ENCODE data around the gene ZBTB1.
"Not testable (repeated sequence)": the region's sequence is repeated elsewhere in the genome, so short reads cannot be mapped to it uniquely, and the experiment has no call there.

Gene ZBTB1

GRCh38 chr14:64500088-64500487 is 4.5 kb upstream of the ZBTB1 start:
- DNase-seq: no peak

- peak; percentile 32 for DNase-seq
Measured at GRCh38 chr14:64501411-64502171, 3.0 kb upstream of the ZBTB1 start.

- DNase-seq: peak; percentile 31
Measured at GRCh38 chr14:64502456-64502855, 2.1 kb upstream of the ZBTB1 start.

DNA sequence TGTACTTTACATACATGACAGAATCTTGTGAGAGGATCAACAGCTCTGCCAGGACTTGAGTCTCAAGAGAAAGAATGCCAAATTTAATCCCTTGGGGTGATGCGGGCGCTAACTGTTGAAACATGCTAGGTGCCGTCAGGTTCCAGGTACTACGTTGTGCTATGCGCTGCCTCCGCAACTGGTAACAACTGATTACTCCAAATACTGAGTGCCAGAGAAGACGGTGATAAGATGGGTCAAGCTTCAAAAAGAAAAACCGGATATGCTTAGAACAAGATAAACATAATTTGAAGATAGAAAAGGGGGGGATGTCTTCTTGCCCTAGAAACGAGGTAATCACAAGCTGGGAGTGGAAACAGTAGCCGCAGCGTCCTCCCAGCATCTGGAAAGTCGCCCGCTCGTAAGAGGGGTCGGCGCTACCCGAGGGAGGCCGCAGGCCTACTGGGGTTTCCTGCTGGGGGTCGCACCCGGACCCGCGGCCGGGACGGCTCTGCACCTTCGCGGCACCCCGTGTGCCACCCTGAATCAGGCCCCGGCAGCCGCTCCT is 1.6 kb upstream of the ZBTB1 start:
- peak; percentile 34 for DNase-seq

DNA sequence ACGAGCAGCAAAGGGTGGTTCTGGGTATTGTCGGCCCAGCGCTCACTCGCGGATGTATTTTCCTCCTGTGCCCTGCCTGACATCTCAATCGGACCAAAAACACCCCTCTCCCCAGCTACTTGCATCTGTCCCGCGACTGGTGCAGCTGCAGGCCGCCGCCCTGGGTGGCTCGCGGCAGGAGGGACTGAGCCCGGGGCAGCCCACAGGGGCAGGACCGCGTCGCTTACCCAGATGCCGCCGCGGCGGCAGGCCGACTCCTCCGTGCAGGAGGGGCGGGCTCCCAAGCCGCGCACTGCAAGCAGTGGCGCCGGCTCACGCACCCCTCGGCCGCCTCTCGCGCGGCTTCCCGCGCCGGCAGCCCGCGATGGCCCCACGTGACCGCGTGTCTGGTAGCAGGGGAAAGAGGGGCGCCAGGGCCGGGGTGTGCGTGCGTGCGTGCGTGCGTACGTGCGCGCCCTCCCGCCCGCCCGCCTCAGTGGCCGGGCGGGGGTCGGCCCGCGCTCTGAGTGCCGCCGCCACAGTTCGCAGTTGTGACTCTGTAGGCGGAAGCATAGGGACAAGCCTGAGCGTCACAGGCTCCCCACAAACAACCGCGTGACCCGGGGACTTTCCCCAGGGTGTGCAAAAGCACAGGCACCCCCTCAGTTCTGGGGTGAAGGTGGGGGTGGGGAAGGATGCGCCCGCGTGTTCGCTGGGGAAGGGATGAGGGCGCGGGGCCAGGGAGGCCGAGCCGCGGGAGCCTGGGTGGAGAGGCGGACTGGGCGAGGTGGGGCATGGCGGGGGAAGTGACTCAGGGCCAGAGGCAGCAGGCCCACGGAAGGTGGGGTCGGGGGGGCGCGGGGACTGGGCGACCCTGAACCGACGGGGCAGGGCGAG is 898 bp upstream of the ZBTB1 start, which contains the start of gene ZBTB25:
TSS of gene ZBTB25 (minus strand) at position 405 of the 876 bp plus-strand sequence. CDS start 13,305 bp downstream, outside the sequence.
- peak; percentile 97 for DNase-seq

- peak; percentile 93 for DNase-seq
Measured at GRCh38 chr14:64504897-64505794, 576 bp downstream of the ZBTB1 start.

GRCh38 chr14:64506721-64507120 is 2.2 kb downstream of the ZBTB1 start:
- peak; percentile 25 for DNase-seq

DNA sequence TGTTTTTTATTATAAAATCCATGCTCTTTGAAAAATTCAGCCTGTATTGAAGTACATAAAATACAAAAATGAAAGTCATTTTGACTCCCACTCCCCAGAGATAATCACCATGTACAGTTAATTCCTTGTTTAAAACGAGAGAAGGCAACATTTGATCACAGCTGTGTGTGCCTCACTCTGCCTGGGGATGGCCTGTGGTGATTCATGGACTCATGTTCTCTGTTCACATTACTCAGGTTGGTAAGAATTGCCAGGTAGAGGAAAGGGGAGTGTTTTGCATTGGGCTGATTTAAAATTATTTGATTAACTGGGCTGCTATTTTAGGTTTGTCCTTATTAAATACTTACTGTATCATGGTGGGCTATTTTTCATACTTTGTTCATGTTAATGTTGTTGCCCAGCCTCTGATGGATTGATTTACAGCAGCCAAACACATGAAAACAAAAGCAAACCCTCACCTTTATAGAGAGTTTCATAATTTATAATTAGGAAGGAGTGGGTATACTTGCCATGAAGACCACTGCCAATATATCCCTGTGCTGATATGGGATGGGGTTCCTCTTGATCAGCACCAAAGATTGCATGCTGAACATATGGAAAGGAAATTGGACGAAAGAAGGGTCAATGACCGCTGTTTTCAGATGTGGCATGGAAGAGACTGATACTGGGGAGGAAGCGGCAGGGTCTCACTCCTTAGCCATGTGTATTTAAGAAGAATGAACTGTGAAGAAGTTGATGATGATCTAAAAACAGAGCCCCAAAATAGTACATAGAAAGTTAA is 3.0 kb downstream of the ZBTB1 start:
- DNase-seq: peak; percentile 69

- peak; percentile 83 for DNase-seq
Measured at GRCh38 chr14:64508215-64508776, 3.7 kb downstream of the ZBTB1 start.

GRCh38 chr14:64509036-64509435 is 4.5 kb downstream of the ZBTB1 start:
- DNase-seq: no peak

GRCh38 chr14:64510825-64511671 is 6.5 kb downstream of the ZBTB1 start:
- DNase-seq: peak; percentile 72

GRCh38 chr14:64513271-64513670 is 8.7 kb downstream of the ZBTB1 start:
- no peak for DNase-seq

DNA sequence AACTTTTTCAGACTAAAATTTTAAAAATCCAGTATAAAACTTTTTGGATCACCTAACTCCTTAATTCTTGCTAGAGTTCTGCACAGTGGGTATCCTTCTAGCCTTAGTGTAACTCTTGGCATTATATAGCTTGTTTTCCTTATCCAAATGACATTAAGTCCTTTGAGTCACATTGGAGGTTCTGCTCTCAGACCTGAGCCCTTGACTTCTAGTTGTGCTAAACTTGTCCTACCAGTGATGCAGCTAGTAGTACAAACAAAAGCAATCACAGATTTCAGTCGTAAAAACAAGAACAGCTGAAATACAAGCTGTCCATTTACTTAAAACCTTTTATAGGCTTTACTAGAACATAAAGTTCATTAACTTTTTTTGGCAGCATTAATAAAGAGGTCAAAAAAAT is 10.5 kb downstream of the ZBTB1 start:
- DNase-seq: no peak

GRCh38 chr14:64516969-64517368 is 12.4 kb downstream of the ZBTB1 start:
- DNase-seq: no peak

DNA sequence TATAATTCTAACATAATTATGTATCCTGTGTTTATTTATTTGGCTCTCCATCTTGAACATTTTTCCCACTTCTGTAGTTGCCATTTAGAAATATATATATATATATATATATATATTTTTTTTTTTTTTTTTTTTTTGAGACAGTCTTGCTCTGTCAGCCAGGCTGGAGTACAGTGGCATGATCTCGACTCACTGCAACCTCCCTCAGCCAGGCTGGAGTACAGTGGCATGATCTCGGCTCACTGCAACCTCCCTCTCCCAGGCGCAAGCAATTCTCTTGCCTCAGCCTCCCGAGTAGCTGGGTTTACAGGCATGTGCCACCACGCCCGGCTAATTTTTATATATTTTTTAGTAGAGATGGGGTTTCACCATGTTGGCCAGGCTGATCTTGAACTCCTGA is 13.1 kb downstream of the ZBTB1 start:
- not testable (repeated sequence) for DNase-seq

GRCh38 chr14:64518229-64518628 is 13.7 kb downstream of the ZBTB1 start:
- no peak for DNase-seq

- no peak for DNase-seq
Measured at GRCh38 chr14:64520699-64521098, 16.1 kb downstream of the ZBTB1 start.

GRCh38 chr14:64522591-64523355 is 18.2 kb downstream of the ZBTB1 start:
- DNase-seq: no peak

- DNase-seq: no peak
Measured at GRCh38 chr14:64525354-64525753, 20.8 kb downstream of the ZBTB1 start.

DNA sequence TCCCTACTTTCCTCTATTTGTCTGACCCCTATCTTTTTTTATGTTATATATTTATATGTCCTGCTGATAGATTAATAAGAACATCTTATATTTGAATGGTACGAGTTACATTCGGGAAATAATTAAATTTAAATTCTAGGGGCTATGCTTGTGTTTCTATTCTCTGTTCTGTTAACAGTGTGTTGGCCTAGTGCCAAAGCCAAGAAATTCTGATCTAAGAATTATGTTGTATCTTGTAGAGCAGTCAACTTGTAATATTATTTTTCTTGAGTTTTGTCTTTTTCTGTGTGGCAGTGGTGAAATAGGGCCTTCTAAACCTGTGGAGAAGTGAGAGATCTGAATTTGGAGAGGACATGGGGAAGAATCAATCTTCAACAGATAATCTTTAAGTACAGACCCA is 27.0 kb downstream of the ZBTB1 start:
- no peak for DNase-seq
